Stimulated activated CD4-positive, alpha-beta T cell treated with anti-CD3 and anti-CD28 coated beads, Interleukin-1b, Interleukin-23, amount 100 ng/mL, for 24 hours (primary cell): ENCODE measurements around the gene RAB30.

ENCODE experiments used
- DNase-seq, 4 experiments: peaks; one replicate each; pipeline ENCODE4 v3.0.0-alpha.2; 2020; ENCODE audit warnings: low read depth in 4 of 4, low spot score in 1 of 4

Gene RAB30

GRCh38 chr11:83041126-83041525, 30.6 kb downstream of the RAB30 start:
- no peak for DNase-seq

- DNase-seq: no peak
These were observed 32.1 kb downstream of the RAB30 start for GRCh38 chr11:83039566-83039965.

- DNase-seq: no peak
These were observed 33.8 kb downstream of the RAB30 start for GRCh38 chr11:83037877-83038276.

- DNase-seq: no peak
These were observed 35.0 kb downstream of the RAB30 start for GRCh38 chr11:83036701-83037100.

- no peak for DNase-seq
These were observed 36.4 kb downstream of the RAB30 start for GRCh38 chr11:83035070-83035854.

GRCh38 chr11:83034673-83035014, 37.1 kb downstream of the RAB30 start:
- DNase-seq: no peak

- DNase-seq: no peak
These were observed 37.6 kb downstream of the RAB30 start for GRCh38 chr11:83033972-83034672.

- no peak for DNase-seq
These were observed 38.3 kb downstream of the RAB30 start for GRCh38 chr11:83033371-83033770.

GRCh38 chr11:83031127-83031526, 40.6 kb downstream of the RAB30 start:
- no peak for DNase-seq

- no peak for DNase-seq
These were observed 43.9 kb downstream of the RAB30 start for GRCh38 chr11:83027794-83028193.

GRCh38 chr11:83027289-83027688, 44.4 kb downstream of the RAB30 start:
- no peak for DNase-seq

- no peak for DNase-seq
These were observed 45.5 kb downstream of the RAB30 start for GRCh38 chr11:83026229-83026628.

- no peak for DNase-seq
These were observed 46.4 kb downstream of the RAB30 start for GRCh38 chr11:83025267-83025704.

- no peak for DNase-seq
These were observed 47.3 kb downstream of the RAB30 start for GRCh38 chr11:83024270-83024854.

- DNase-seq: no peak
These were observed 48.3 kb downstream of the RAB30 start for GRCh38 chr11:83023410-83023809.

GRCh38 chr11:83021780-83022125, 49.9 kb downstream of the RAB30 start:
- DNase-seq: no peak

GRCh38 chr11:83020942-83021779, 50.5 kb downstream of the RAB30 start:
- no peak for DNase-seq

GRCh38 chr11:83019888-83020579, 51.7 kb downstream of the RAB30 start:
- DNase-seq: no peak

- no peak for DNase-seq
These were observed 56.7 kb downstream of the RAB30 start for GRCh38 chr11:83014951-83015350.

GRCh38 chr11:83012168-83013067, 59.3 kb downstream of the RAB30 start:
- no peak for DNase-seq
